ENCODE results near the gene TCF12.

Gene TCF12

GRCh38 chr15:57263520-57263919 lies 345.1 kb downstream of the TCF12 start:
- DNase-seq, result no peak

GRCh38 chr15:57272771-57273357 lies 354.4 kb downstream of the TCF12 start:
- no peak for DNase-seq

- DNase-seq, result no peak
Measured at GRCh38 chr15:57273402-57273801, 355.0 kb downstream of the TCF12 start.

- no peak for DNase-seq
Measured at GRCh38 chr15:57278439-57278838, 360.0 kb downstream of the TCF12 start.

- no peak for DNase-seq
Measured at GRCh38 chr15:57280464-57280863, 362.0 kb downstream of the TCF12 start.

GRCh38 chr15:57281321-57281720 lies 362.9 kb downstream of the TCF12 start:
- no peak for DNase-seq

GRCh38 chr15:57282686-57283085 lies 364.2 kb downstream of the TCF12 start:
- no peak for DNase-seq

GRCh38 chr15:57283774-57284503 lies 365.5 kb downstream of the TCF12 start:
- DNase-seq, result no peak

- DNase-seq, result no peak
Measured at GRCh38 chr15:57284535-57284934, 366.1 kb downstream of the TCF12 start.

- DNase-seq, result no peak
Measured at GRCh38 chr15:57285386-57285785, 366.9 kb downstream of the TCF12 start.

- DNase-seq, result no peak
Measured at GRCh38 chr15:57286446-57287122, 368.1 kb downstream of the TCF12 start.

GRCh38 chr15:57287123-57287521 lies 368.7 kb downstream of the TCF12 start:
- DNase-seq, result no peak

- no peak for DNase-seq
Measured at GRCh38 chr15:57288926-57289580, 370.6 kb downstream of the TCF12 start.

GRCh38 chr15:57290187-57290586 lies 371.7 kb downstream of the TCF12 start:
- no peak for DNase-seq

- DNase-seq, result no peak
Measured at GRCh38 chr15:57290826-57291225, 372.4 kb downstream of the TCF12 start.

GRCh38 chr15:57296473-57297162 lies 378.2 kb downstream of the TCF12 start:
- no peak for DNase-seq

- no peak for DNase-seq
Measured at GRCh38 chr15:57297163-57297593, 378.7 kb downstream of the TCF12 start.

- no peak for DNase-seq
Measured at GRCh38 chr15:57297630-57298029, 379.2 kb downstream of the TCF12 start.

- DNase-seq, result no peak
Measured at GRCh38 chr15:57298204-57298603, 379.8 kb downstream of the TCF12 start.

- no peak for DNase-seq
Measured at GRCh38 chr15:57298843-57299550, 380.6 kb downstream of the TCF12 start.

GRCh38 chr15:57301307-57301706 lies 382.9 kb downstream of the TCF12 start:
- no peak for DNase-seq

All from C1 segment of cervical spinal cord (tissue), 14 donors.